ENCODE results near the gene ACACA.

Gene ACACA

GRCh38 chr17:37234106-37234505, 172.5 kb downstream of the ACACA start:
- H3K4me3 ChIP-seq (ENCODE audit: low read depth, low read length) = no peak overlapping the region
- in situ Hi-C loops (cut with HindIII; ENCODE audit: low sequenced_read_pairs) = no loop called here
- no peak for TF ChIP-seq CTCF (IDR thresholded peaks at IDR 0.05; ENCODE audit: low read depth, low read length)
- DNase-seq (ENCODE audit: low read depth, low spot score) = peak; percentile 9

GRCh38 chr17:37233036-37233435, 173.6 kb downstream of the ACACA start:
- DNase-seq (ENCODE audit: low read depth, low spot score) = no peak
- H3K4me3 ChIP-seq (ENCODE audit: low read depth, low read length) = no peak overlapping the region
- in situ Hi-C loops (cut with HindIII; ENCODE audit: low sequenced_read_pairs) = no loop called here
- TF ChIP-seq CTCF (IDR thresholded peaks at IDR 0.05; ENCODE audit: low read depth, low read length) = no peak

GRCh38 chr17:37231887-37232286, 174.7 kb downstream of the ACACA start:
- in situ Hi-C loops (cut with HindIII; ENCODE audit: low sequenced_read_pairs) = no loop called here

GRCh38 chr17:37230633-37231032, 176.0 kb downstream of the ACACA start:
- no peak for TF ChIP-seq CTCF (IDR thresholded peaks at IDR 0.05; ENCODE audit: low read depth, low read length)
- H3K4me3 ChIP-seq (ENCODE audit: low read depth, low read length) = no peak overlapping the region
- DNase-seq (ENCODE audit: low read depth, low spot score) = no peak
- in situ Hi-C loops (cut with HindIII; ENCODE audit: low sequenced_read_pairs) = no loop called here

More at GRCh38 chr17:37231887-37232286, 174.7 kb downstream of the ACACA start:
- no peak for TF ChIP-seq CTCF (IDR thresholded peaks at IDR 0.05; ENCODE audit: low read depth, low read length)
- H3K4me3 ChIP-seq (ENCODE audit: low read depth, low read length) = no peak overlapping the region
- DNase-seq (ENCODE audit: low read depth, low spot score) = no peak

- TF ChIP-seq CTCF (IDR thresholded peaks at IDR 0.05; ENCODE audit: low read depth, low read length) = no peak
- no peak for DNase-seq (ENCODE audit: low read depth, low spot score)
- no peak overlapping the region for H3K4me3 ChIP-seq (ENCODE audit: low read depth, low read length)
- in situ Hi-C loops (cut with HindIII; ENCODE audit: low sequenced_read_pairs) = no loop called here
Observed at GRCh38 chr17:37225465-37225864, 181.2 kb downstream of the ACACA start.

- in situ Hi-C loops (cut with HindIII; ENCODE audit: low sequenced_read_pairs) = no loop called here
- TF ChIP-seq CTCF (IDR thresholded peaks at IDR 0.05; ENCODE audit: low read depth, low read length) = peak; percentile 12
- H3K4me3 ChIP-seq (ENCODE audit: low read depth, low read length) = no peak overlapping the region
- DNase-seq (ENCODE audit: low read depth, low spot score) = no peak
Observed at GRCh38 chr17:37221865-37222264, 184.8 kb downstream of the ACACA start.

GRCh38 chr17:37220607-37220953, 186.1 kb downstream of the ACACA start:
- peak; percentile 71 for TF ChIP-seq CTCF (IDR thresholded peaks at IDR 0.05; ENCODE audit: low read depth, low read length)
- DNase-seq (ENCODE audit: low read depth, low spot score) = peak; percentile 40
- in situ Hi-C loops (cut with HindIII; ENCODE audit: low sequenced_read_pairs) = no loop called here
- no peak overlapping the region for H3K4me3 ChIP-seq (ENCODE audit: low read depth, low read length)

Data from astrocyte of the spinal cord (primary cell).